Activated CD8-positive, alpha-beta memory T cell treated with anti-CD3 and anti-CD28 coated beads, Interleukin-2, amount 10 ng/mL, durations not matched to agents 7 days and 5 days (primary cell): ENCODE data around the gene GLP1R. TPM values are rescaled to one million over a fixed set of nuclear protein-coding genes. Genes with fewer than 3 reads are reported as not detected.

Experiments
- ATAC-seq: fragments of 150-1000 bp; cut with Tn5 transposase; one replicate; pipeline ENCODE4 v1.10.0; 2021; ENCODE audit warnings: moderate library complexity
- CTCF ChIA-PET: fragments of 350-600 bp; sonication (Branson Sonifier 250); formaldehyde crosslinking; loops from one replicate; lab custom pipeline; 2021; ENCODE audit warnings: antibody characterized with exemption; lab: Charles Lee
- DNase-seq: peaks from one replicate; pipeline ENCODE4 v3.0.0-alpha.2; 2020
- H3K27ac Mint-ChIP-seq: one replicate; pipeline ENCODE4 v1.8.0; 2021; ENCODE audit warnings: mild to moderate bottlenecking, mixed read lengths
- H3K27me3 Mint-ChIP-seq: one replicate; pipeline ENCODE4 v1.8.0; 2021; ENCODE audit warnings: mixed read lengths
- H3K36me3 Mint-ChIP-seq: one replicate; pipeline ENCODE4 v1.8.0; 2021; ENCODE audit warnings: mild to moderate bottlenecking, mixed read lengths
- H3K4me1 Mint-ChIP-seq: one replicate; pipeline ENCODE4 v1.8.0; 2021; ENCODE audit warnings: mixed read lengths
- H3K4me3 Mint-ChIP-seq: one replicate; pipeline ENCODE4 v1.8.0; 2021; ENCODE audit warnings: mild to moderate bottlenecking, moderate library complexity, mixed read lengths
- H3K9me3 Mint-ChIP-seq: one replicate; pipeline ENCODE4 v1.8.0; 2022; ENCODE audit warnings: low read depth, mixed read lengths
- total RNA-seq, 2 experiments: library from RNA; stranded (reverse); gene quantifications; one replicate each; pipeline ENCODE4 v1.2.3, GENCODE V29; 2021

The GLP1R gene
- total RNA-seq, 2 experiments from 2014 or later, result not detected

DNA sequence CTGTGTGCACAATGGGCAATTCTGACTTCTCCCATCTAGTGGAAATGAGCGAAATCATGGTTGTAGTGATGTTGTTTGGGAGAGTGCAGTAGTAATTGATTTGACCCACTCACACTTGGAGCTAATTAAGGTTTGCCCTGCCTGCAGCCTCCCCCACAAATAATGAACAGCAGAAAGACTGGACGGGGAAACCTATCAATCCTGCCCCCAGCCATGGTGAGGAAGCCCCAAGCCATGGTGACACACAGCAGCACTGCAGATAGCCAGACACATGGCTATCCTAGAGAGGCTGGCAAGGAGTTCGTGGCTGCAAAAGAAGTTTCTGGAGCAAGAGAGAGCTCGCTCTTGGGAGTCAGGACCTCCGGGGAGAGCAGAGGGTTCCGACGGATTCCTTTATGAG, 38.6 kb downstream of the GLP1R start:
- Mint-ChIP-seq H3K4me1 (peaks cover 21% of the 10 kb centered on the region), H3K4me3 (no peak overlapping the region), H3K27ac (no peak overlapping the region), H3K27me3 (peaks cover 73% of the 10 kb centered on the region), H3K9me3 (no peaks in the 10 kb centered on the region), H3K36me3 (no peaks in the 10 kb centered on the region)
- CTCF ChIA-PET, result interaction anchor here (1.5 to 2.7 kb wide), 2 partner anchors 19 to 216 kb away, joined by 3 to 15 read pairs; no protein-coding TSS in a partner anchor
- ATAC-seq (no peak), DNase-seq (no peak)

- DNase-seq (peak; percentile 51), ATAC-seq (no peak)
- CTCF ChIA-PET, result interaction anchor here (0.8 to 2.7 kb wide), 6 partner anchors 27 to 215 kb away, joined by 3 to 15 read pairs (median 3); partner anchors contain the start of gene SAYSD1
- peaks cover 79% of the 10 kb centered on the region for H3K27me3 Mint-ChIP-seq
- no peaks in the 10 kb centered on the region for H3K9me3 Mint-ChIP-seq
- H3K36me3 Mint-ChIP-seq, result no peaks in the 10 kb centered on the region
- no peak overlapping the region for H3K27ac Mint-ChIP-seq
- peaks cover 21% of the 10 kb centered on the region for H3K4me1 Mint-ChIP-seq
- no peak overlapping the region for H3K4me3 Mint-ChIP-seq
Measured at GRCh38 chr6:39088331-39088730, 39.8 kb downstream of the GLP1R start.

GRCh38 chr6:39090036-39090435, 41.5 kb downstream of the GLP1R start:
- no peaks in the 10 kb centered on the region for H3K9me3 Mint-ChIP-seq
- peaks cover 73% of the 10 kb centered on the region for H3K27me3 Mint-ChIP-seq
- CTCF ChIA-PET, result no interaction called here
- H3K4me3 Mint-ChIP-seq, result no peak overlapping the region
- H3K36me3 Mint-ChIP-seq, result no peaks in the 10 kb centered on the region
- no peak for DNase-seq
- peaks cover 16% of the 10 kb centered on the region for H3K4me1 Mint-ChIP-seq
- no peak overlapping the region for H3K27ac Mint-ChIP-seq
- no peak for ATAC-seq

DNA sequence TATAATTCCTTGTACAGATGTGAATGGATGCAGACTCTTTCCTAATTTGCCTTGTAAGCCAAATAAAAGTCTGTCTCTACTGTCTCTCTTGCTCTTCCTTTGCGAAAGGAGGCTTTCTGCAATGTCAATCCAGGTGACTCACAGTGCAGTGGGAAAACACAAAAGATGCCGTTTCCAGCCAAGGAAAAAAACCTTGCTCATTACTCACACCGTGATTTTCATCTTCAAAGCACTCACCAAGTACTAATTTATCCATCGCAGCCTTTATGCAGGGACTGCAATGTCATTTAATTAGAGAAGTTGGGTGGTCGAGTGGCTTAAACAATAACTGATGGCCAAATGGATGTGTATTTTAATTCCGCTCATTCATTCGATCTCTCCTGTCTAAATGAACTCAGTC, 42.6 kb downstream of the GLP1R start:
- DNase-seq (no peak), ATAC-seq (no peak)
- Mint-ChIP-seq H3K27me3 (peaks cover 63% of the 10 kb centered on the region), H3K27ac (no peak overlapping the region), H3K4me1 (peaks cover 10% of the 10 kb centered on the region), H3K4me3 (no peak overlapping the region), H3K36me3 (no peaks in the 10 kb centered on the region), H3K9me3 (no peaks in the 10 kb centered on the region)
- CTCF ChIA-PET, result interaction anchor here (0.7 kb wide), 1 partner anchor 213 kb away, joined by 3 read pairs; no protein-coding TSS in a partner anchor

GRCh38 chr6:39092124-39092523, 43.5 kb downstream of the GLP1R start:
- H3K4me3 Mint-ChIP-seq, result no peak overlapping the region
- H3K36me3 Mint-ChIP-seq, result no peaks in the 10 kb centered on the region
- peaks cover 54% of the 10 kb centered on the region for H3K27me3 Mint-ChIP-seq
- peaks cover 1% of the 10 kb centered on the region for H3K4me1 Mint-ChIP-seq
- no peak for DNase-seq
- no peaks in the 10 kb centered on the region for H3K9me3 Mint-ChIP-seq
- no peak for ATAC-seq
- CTCF ChIA-PET, result interaction anchor here (1.0 to 1.5 kb wide), 2 partner anchors 89 to 119 kb away, joined by 3 read pairs; no protein-coding TSS in a partner anchor
- H3K27ac Mint-ChIP-seq, result no peak overlapping the region

DNA sequence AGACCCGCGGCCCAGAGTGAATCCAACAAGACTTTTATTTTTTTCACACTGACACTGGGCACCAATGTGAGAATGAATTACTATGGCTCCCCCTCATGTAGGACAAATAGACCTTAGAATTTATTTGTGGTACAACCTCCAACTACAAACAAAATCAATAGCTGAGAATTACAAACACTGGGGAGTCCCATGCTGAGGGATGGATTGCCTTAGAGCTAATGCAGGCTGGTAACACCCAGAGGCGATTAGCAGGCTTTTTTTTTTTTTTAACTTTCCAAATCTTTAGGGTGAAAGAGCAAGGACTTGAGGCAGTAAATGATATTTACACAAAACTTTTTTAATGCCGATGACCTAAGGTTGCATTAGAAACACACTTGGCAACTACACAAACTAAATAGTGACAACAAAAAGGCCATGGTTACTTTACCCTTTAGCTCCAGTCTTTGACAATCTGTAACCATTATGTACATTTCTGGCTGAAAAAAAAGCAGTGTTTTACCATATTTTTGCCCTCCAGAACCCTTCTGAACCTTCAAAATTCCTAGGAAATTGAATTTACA, 44.6 kb downstream of the GLP1R start:
- DNase-seq (no peak), ATAC-seq (no peak)
- Mint-ChIP-seq H3K36me3 (no peaks in the 10 kb centered on the region), H3K9me3 (no peaks in the 10 kb centered on the region), H3K27me3 (peaks cover 43% of the 10 kb centered on the region), H3K4me1 (no peaks in the 10 kb centered on the region), H3K27ac (no peak overlapping the region), H3K4me3 (no peak overlapping the region)
- CTCF ChIA-PET, result interaction anchor here (1.5 kb wide), 1 partner anchor 120 kb away, joined by 3 read pairs; no protein-coding TSS in a partner anchor

DNA sequence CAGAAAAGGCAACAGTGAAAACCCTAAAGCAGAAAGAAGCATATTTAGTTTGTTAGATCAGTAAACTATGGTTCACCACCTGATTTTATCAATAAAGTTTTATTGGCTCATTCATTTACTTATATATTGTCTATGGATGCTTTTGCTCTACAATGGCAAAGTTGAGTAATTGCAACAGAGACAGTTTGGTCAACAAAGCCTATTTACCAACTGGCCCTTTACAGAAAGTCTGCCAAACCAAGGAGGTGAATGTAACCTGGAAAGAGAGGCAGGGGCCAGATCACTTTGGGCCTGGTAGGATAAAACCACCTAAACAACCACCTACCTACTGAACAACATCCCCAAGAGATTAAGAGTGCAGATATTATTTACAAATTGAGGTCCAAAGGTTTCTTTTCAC, 47.0 kb downstream of the GLP1R start:
- ATAC-seq (no peak), DNase-seq (no peak)
- no peaks in the 10 kb centered on the region for H3K36me3 Mint-ChIP-seq
- no peak overlapping the region for H3K4me3 Mint-ChIP-seq
- peaks cover 21% of the 10 kb centered on the region for H3K27me3 Mint-ChIP-seq
- no peaks in the 10 kb centered on the region for H3K9me3 Mint-ChIP-seq
- CTCF ChIA-PET, result no interaction called here
- no peak overlapping the region for H3K27ac Mint-ChIP-seq
- H3K4me1 Mint-ChIP-seq, result peaks cover 4% of the 10 kb centered on the region

- Mint-ChIP-seq H3K27ac (no peak overlapping the region), H3K27me3 (no peaks in the 10 kb centered on the region), H3K4me3 (no peak overlapping the region), H3K36me3 (peaks cover 7% of the 10 kb centered on the region), H3K9me3 (no peaks in the 10 kb centered on the region), H3K4me1 (peaks cover 10% of the 10 kb centered on the region)
- peak; percentile 65 for DNase-seq
- peak; percentile 42 for ATAC-seq
- CTCF ChIA-PET, result interaction anchor here (0.9 to 2.0 kb wide), 3 partner anchors 59 to 204 kb away, joined by 3 to 5 read pairs (median 4); no protein-coding TSS in a partner anchor
Measured at GRCh38 chr6:39100358-39100757, 51.8 kb downstream of the GLP1R start.

GRCh38 chr6:39102071-39102820, 53.7 kb downstream of the GLP1R start:
- Mint-ChIP-seq H3K36me3 (peaks cover 11% of the 10 kb centered on the region), H3K27me3 (no peaks in the 10 kb centered on the region), H3K9me3 (no peaks in the 10 kb centered on the region), H3K27ac (no peak overlapping the region), H3K4me3 (no peak overlapping the region), H3K4me1 (peaks cover 10% of the 10 kb centered on the region)
- CTCF ChIA-PET, result interaction anchor here (0.8 to 2.0 kb wide), 6 partner anchors 9 to 230 kb away, joined by 3 to 5 read pairs (median 4); partner anchors contain the start of gene SAYSD1
- DNase-seq (no peak), ATAC-seq (no peak)

DNA sequence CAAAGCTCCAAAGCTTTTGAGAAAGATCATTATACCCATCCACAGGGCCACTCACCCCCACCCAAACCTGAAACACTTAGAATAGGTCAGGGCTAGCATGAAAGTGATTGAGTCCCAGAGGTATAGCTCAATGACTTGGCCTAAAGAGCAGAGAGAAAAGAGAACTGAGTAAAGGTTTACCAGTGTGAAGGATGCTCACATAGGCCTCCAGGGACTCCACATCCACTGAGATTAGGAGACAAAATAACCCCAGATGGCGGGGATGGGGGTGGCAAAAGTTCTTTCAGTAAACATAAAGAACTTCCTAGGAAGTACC, 54.2 kb downstream of the GLP1R start:
- no peak for ATAC-seq
- Mint-ChIP-seq H3K27me3 (no peaks in the 10 kb centered on the region), H3K36me3 (peaks cover 11% of the 10 kb centered on the region), H3K4me1 (peaks cover 10% of the 10 kb centered on the region), H3K4me3 (no peak overlapping the region), H3K27ac (no peak overlapping the region), H3K9me3 (no peaks in the 10 kb centered on the region)
- CTCF ChIA-PET, result interaction anchor here (0.8 to 1.4 kb wide), 4 partner anchors 8 to 230 kb away, joined by 3 to 4 read pairs (median 4); partner anchors contain the start of gene SAYSD1
- DNase-seq, result no peak

- Mint-ChIP-seq H3K27ac (no peak overlapping the region), H3K36me3 (peaks cover 16% of the 10 kb centered on the region), H3K4me1 (peaks cover 13% of the 10 kb centered on the region), H3K4me3 (no peak overlapping the region), H3K9me3 (no peaks in the 10 kb centered on the region), H3K27me3 (no peaks in the 10 kb centered on the region)
- CTCF ChIA-PET, result no interaction called here
- ATAC-seq (no peak), DNase-seq (no peak)
Measured at GRCh38 chr6:39104528-39104927, 55.9 kb downstream of the GLP1R start.

GRCh38 chr6:39107034-39107433, 58.5 kb downstream of the GLP1R start:
- peaks cover 22% of the 10 kb centered on the region for H3K36me3 Mint-ChIP-seq
- ATAC-seq (no peak), DNase-seq (no peak)
- H3K4me3 Mint-ChIP-seq, result no peak overlapping the region
- H3K4me1 Mint-ChIP-seq, result peaks cover 23% of the 10 kb centered on the region
- no peaks in the 10 kb centered on the region for H3K9me3 Mint-ChIP-seq
- CTCF ChIA-PET, result no interaction called here
- no peaks in the 10 kb centered on the region for H3K27me3 Mint-ChIP-seq
- H3K27ac Mint-ChIP-seq, result no peak overlapping the region

GRCh38 chr6:39107641-39108040, 59.1 kb downstream of the GLP1R start:
- Mint-ChIP-seq H3K4me1 (peaks cover 29% of the 10 kb centered on the region), H3K27me3 (no peaks in the 10 kb centered on the region), H3K27ac (no peak overlapping the region), H3K9me3 (no peaks in the 10 kb centered on the region), H3K4me3 (no peak overlapping the region), H3K36me3 (peaks cover 22% of the 10 kb centered on the region)
- DNase-seq, result no peak
- ATAC-seq, result no peak
- CTCF ChIA-PET, result no interaction called here
